Dedifferentiated amniotic fluid mesenchymal stem cell (primary cell): ENCODE data around the gene PRSS12.
A peak's percentile ranks its signal among the peaks of the same experiment; 100 is the strongest.

Experiments used
- DNase-seq: peaks from one replicate; pipeline ENCODE4 v3.0.0-alpha.2; 2016; ENCODE audit errors: extremely low spot score

The PRSS12 gene

GRCh38 chr4:118356111-118356510, 3.3 kb upstream of the PRSS12 start:
- no peak for DNase-seq

DNA sequence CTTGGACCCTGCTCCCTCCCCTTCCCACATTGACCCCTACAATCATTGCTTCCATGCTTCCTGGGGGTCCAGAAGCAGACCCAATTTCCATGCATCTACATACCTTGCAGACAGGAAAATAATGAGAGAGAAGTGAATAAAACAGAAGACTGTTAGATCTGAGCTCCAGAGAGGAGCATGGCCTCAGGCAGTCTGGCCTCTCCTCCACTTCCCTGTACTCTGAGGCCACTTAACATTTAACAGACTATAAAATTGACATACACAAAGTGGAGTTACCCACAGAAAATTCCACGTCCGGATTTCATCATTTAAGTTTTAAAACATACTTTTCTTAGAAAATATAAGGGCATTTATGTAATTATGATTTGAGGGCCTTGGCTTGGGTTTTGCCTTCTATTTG, 2.1 kb upstream of the PRSS12 start:
- no peak for DNase-seq

DNA sequence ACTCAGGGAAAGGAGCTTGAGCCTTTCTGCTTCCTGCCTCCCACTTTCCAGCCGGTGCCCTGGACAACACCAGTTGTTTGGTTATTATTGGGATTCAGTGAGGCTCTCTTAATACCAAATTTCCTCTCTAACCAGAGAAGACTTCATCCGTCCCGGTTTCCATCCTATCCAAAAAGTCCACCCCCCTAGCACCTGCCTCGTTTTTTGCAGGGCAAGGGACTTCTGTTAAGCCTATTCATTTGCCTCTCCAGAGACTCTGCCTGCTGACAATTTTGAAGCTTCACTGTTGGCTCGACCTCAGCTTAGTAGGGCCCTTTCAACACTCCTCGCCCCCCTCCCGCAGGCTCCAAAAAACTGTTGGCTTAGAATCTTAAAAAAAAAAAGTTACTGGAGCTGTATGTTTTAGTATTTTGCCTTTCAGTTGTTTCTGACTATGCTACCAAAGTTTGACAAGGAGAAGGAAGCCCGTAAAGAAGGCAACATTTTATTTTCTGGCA, 779 bp upstream of the PRSS12 start:
- DNase-seq: no peak

GRCh38 chr4:118351851-118352827, 664 bp downstream of the PRSS12 start:
- DNase-seq: no peak

GRCh38 chr4:118350961-118351360, 1.8 kb downstream of the PRSS12 start:
- DNase-seq: no peak

GRCh38 chr4:118348886-118349285, 3.9 kb downstream of the PRSS12 start:
- peak; percentile 38 for DNase-seq

DNA sequence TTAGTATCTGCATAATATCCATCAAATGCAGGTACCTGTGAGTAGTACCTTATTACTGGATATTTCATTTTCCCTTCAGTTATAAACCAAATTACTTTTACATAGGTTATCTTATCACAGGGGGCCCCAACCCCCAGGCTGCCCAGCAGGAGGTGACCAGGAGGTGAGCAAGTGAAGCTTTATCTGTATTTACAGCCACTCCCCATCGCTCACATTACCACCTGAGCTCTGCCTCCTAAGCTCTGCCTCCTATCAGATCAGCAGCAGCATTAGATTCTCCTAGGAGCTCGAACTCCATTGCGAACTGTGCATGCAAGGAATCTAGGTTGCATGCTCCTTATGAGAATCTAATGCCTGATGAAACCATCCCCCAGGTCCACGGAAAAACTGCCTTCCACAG, 6.3 kb downstream of the PRSS12 start:
- DNase-seq: no peak

- no peak for DNase-seq
Observed at GRCh38 chr4:118345813-118346212, 7.0 kb downstream of the PRSS12 start.

- no peak for DNase-seq
Observed at GRCh38 chr4:118344801-118345200, 8.0 kb downstream of the PRSS12 start.

GRCh38 chr4:118343501-118343900, 9.3 kb downstream of the PRSS12 start:
- DNase-seq: no peak

- no peak for DNase-seq
Observed at GRCh38 chr4:118340109-118340508, 12.7 kb downstream of the PRSS12 start.

GRCh38 chr4:118338981-118339765, 13.6 kb downstream of the PRSS12 start:
- peak; percentile 75 for DNase-seq

DNA sequence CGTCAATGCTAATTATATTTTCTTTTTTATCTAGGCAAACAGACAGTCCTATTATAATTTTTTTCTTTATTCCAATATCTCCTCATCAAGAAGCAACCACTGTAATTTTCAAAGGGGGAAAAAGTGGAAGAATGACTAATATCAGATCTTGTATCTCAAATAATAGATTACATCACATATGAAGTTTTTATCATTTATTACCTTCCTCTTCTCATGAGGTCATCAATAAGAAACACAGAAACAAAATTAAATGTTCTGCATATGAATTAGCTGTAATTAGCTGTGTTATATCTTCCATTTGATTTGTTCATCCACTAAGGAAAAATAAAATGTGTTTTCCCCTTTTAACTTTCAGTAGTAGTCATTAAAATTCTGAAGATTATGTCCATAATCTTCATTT, 14.3 kb downstream of the PRSS12 start:
- DNase-seq: no peak

GRCh38 chr4:118337954-118338353, 14.8 kb downstream of the PRSS12 start:
- no peak for DNase-seq

DNA sequence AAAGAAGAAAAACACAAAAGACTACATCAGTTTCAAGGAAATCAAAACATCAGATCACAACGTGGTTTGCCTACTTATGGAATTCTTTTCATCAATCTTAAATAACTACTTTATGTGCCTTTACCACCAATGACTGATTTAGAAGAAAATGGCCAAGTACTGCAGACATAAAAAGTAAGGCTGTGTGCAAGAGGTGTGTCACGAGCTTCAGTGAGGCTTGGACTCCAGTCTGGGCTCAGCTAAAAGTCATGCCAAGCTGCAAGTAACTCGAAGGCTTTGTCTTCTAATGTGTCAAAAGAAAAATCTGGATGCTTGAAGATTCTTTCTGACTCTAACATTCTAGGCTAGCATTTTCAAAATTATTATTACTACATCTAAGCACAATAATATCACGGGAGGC, 17.0 kb downstream of the PRSS12 start:
- DNase-seq: no peak

GRCh38 chr4:118335324-118335723, 17.5 kb downstream of the PRSS12 start:
- DNase-seq: no peak

GRCh38 chr4:118331352-118331751, 21.5 kb downstream of the PRSS12 start:
- no peak for DNase-seq

DNA sequence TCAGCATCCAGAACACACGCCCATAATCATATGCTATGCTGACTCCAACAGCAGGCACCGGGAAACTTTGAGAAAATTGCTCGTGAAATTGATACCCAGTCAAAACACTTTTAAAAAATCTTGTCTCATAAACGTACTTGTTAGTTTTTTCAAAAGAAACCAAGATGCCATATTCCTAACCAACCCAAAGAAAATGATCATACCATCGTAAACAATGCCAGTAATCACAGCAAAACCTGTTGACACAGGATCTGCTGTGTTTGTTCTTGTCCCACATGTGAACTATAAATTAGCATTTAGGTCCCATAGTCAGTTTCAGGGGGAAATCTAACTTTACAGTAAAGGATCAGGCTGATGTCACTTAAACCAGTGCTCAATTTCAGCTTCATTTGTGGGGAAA, 23.0 kb downstream of the PRSS12 start:
- no peak for DNase-seq

DNA sequence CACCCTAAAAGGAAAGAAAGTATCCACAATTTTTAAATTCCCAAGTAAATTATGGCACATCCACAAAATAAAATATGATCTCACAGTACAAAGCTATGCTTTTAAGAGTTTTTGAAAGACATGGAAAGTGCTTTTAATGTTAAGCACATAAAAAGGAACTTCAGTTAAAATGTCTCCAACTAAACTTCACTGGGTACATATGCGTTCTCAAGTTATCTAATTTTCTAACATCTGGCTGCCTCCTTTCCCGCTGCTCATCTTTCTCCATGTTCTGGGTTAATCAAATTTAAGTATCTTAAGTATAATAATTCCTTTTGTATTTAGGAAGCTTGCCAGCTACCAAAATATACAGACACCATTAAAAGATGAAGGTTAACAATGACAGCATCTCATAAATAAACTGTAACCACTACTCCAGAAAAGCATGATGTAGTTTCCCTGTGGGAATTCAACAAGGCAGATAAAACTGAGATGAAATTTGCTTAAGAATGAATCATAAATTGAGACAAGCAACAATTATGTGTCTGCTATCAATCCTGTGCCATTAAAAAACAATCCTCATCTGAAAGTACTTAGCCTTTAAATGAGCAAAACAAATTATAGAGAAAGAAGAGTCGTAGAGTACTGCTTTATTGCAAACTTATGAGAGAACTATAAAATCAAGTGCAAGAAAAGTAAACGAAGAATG, 25.1 kb downstream of the PRSS12 start:
- no peak for DNase-seq

DNA sequence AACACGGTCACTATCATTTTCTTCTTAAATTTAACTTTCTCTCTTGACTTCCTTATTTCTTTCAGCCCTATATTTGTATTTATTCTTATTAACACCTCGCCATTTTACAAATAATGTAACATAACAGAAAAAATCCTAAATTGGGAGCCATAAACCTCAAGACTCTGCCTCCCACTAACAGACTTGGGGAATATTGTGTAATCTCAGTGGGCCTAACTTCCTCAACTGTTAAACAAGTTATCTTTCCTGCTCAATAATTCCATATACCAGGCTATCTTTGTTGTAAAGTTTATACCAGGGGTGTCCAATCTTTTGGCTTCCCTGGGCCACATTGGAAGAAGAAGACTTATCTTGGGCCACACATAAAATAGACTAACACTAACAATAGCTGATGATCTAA, 26.2 kb downstream of the PRSS12 start:
- no peak for DNase-seq

- DNase-seq: no peak
Observed at GRCh38 chr4:118325431-118325830, 27.4 kb downstream of the PRSS12 start.
